ENCODE measurements around the gene NAB1.

The NAB1 gene

DNA sequence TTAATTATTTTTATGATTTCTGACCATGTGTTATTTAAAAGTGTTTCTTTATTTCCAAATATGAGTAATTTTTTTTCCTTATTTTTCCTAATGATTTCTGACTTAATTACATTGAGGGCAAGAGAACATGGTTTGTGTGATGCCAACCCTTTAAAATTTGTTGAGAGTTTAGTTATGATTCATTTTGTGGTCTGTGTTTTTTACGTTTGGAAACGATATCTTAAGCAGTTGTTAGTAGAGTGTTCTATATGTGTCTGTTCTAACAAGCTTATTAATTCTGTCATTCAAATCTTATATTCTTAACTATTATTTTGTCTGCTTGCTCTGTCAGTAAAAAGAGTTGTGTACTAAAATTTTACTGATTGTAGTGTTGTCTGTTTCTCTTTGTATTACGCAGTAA is 15.0 kb downstream of the NAB1 start:
- Histone ChIP-seq H2AFZ (ENCODE audit: low read depth, low read length) (no peak overlapping the region), H3K4me1 (ENCODE audit: control insufficient read depth, insufficient read depth, low read depth, low read length) (no peaks in the 10 kb centered on the region), H3K9me3 (ENCODE audit: control insufficient read depth, low read length) (no peaks in the 10 kb centered on the region), H2AK5ac (ENCODE audit: low read length, severe bottlenecking) (no peak overlapping the region), H2BK12ac (ENCODE audit: low read length in 2 of 2) (no peak overlapping the region), H3K14ac (ENCODE audit: low read length in 2 of 2) (no peak overlapping the region), H3K23ac (ENCODE audit: low read length in 2 of 2) (no peak overlapping the region), H3K4me3 (ENCODE audit: insufficient read depth in 1 of 2, low read depth in 1 of 2, low read length in 2 of 2) (no peak overlapping the region), H2BK15ac (ENCODE audit: low read depth, poor library complexity, severe bottlenecking) (no peak overlapping the region), H3K18ac (ENCODE audit: low read depth in 1 of 2, low read length in 2 of 2) (no peak overlapping the region), H3K36me3 (ENCODE audit: control insufficient read depth in 1 of 2, insufficient read depth in 2 of 2, low read depth in 1 of 2, low read length in 2 of 2) (peaks cover 3 to 22% of the 10 kb centered on the region in 2 experiments), H2BK5ac (ENCODE audit: low read depth, low read length, poor library complexity, severe bottlenecking) (peak overlapping the region; percentile 66), H4K91ac (ENCODE audit: low read length) (no peak overlapping the region), H2BK120ac (ENCODE audit: low read depth, low read length) (no peak overlapping the region), H3K27ac (ENCODE audit: low read length, poor library complexity, severe bottlenecking) (no peak overlapping the region), H3K27me3 (ENCODE audit: control insufficient read depth in 1 of 2, insufficient read depth in 1 of 2, low read length in 2 of 2) (no peaks in the 10 kb centered on the region), H3K9ac (ENCODE audit: low read length) (no peak overlapping the region), H3K4ac (ENCODE audit: low read depth in 1 of 2, low read length in 2 of 2) (no peak overlapping the region), H3K4me2 (ENCODE audit: low read length, poor library complexity, severe bottlenecking) (no peak overlapping the region), H3K79me1 (replicated peaks; ENCODE audit: low read length, poor library complexity, severe bottlenecking) (peaks cover 20% of the 10 kb centered on the region), H4K8ac (ENCODE audit: low read length) (no peak overlapping the region)
- DNase-seq, result no peak
- no CpG with 5 or more reads among the region's 3 CpGs for WGBS

DNA sequence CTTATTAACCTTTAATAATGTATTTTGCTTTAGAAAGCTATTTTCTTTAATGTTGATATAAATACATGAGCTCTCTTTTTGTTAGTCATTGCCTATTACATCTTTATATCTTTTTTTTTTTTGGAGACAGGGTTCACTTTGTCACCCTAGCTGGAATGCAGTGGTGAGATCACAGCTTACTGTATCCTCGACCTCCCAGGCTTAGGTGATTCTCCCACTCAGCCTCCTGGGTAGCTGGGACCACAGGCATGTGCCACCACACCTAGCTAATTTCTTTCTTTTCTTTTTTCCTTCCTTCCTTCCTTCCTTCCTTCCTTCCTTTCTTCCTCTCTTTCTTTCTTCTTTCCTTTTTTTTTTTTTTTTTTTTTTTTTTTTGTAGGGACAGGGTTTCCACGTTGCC is 15.4 kb downstream of the NAB1 start:
- Histone ChIP-seq H3K23ac (ENCODE audit: low read length in 2 of 2) (no peak overlapping the region), H3K4me2 (ENCODE audit: low read length, poor library complexity, severe bottlenecking) (no peak overlapping the region), H3K79me1 (replicated peaks; ENCODE audit: low read length, poor library complexity, severe bottlenecking) (peaks cover 22% of the 10 kb centered on the region), H3K36me3 (ENCODE audit: control insufficient read depth in 1 of 2, insufficient read depth in 2 of 2, low read depth in 1 of 2, low read length in 2 of 2) (peaks cover 3 to 22% of the 10 kb centered on the region in 2 experiments), H2BK12ac (ENCODE audit: low read length in 2 of 2) (no peak overlapping the region), H3K27ac (ENCODE audit: low read length, poor library complexity, severe bottlenecking) (no peak overlapping the region), H4K8ac (ENCODE audit: low read length) (no peak overlapping the region), H3K4ac (ENCODE audit: low read depth in 1 of 2, low read length in 2 of 2) (no peak overlapping the region), H2BK5ac (ENCODE audit: low read depth, low read length, poor library complexity, severe bottlenecking) (no peak overlapping the region), H4K91ac (ENCODE audit: low read length) (no peak overlapping the region), H3K4me3 (ENCODE audit: insufficient read depth in 1 of 2, low read depth in 1 of 2, low read length in 2 of 2) (no peak overlapping the region), H2AFZ (ENCODE audit: low read depth, low read length) (no peak overlapping the region), H3K27me3 (ENCODE audit: control insufficient read depth in 1 of 2, insufficient read depth in 1 of 2, low read length in 2 of 2) (no peaks in the 10 kb centered on the region), H2BK120ac (ENCODE audit: low read depth, low read length) (no peak overlapping the region), H3K14ac (ENCODE audit: low read length in 2 of 2) (no peak overlapping the region), H2AK5ac (ENCODE audit: low read length, severe bottlenecking) (no peak overlapping the region), H3K9ac (ENCODE audit: low read length) (no peak overlapping the region), H2BK15ac (ENCODE audit: low read depth, poor library complexity, severe bottlenecking) (no peak overlapping the region), H3K18ac (ENCODE audit: low read depth in 1 of 2, low read length in 2 of 2) (no peak overlapping the region), H3K4me1 (ENCODE audit: control insufficient read depth, insufficient read depth, low read depth, low read length) (no peaks in the 10 kb centered on the region), H3K9me3 (ENCODE audit: control insufficient read depth, low read length) (no peaks in the 10 kb centered on the region)
- DNase-seq, result no peak
- 83% methylated on average over 2 of the region's 2 CpGs for WGBS

GRCh38 chr2:190666895-190667294 is 18.0 kb downstream of the NAB1 start:
- H3K9me3 ChIP-seq (ENCODE audit: control insufficient read depth, low read length), result no peaks in the 10 kb centered on the region
- no peaks in the 10 kb centered on the region for H3K4me1 ChIP-seq (ENCODE audit: control insufficient read depth, insufficient read depth, low read depth, low read length)
- H3K18ac ChIP-seq (ENCODE audit: low read depth in 1 of 2, low read length in 2 of 2), result no peak overlapping the region
- H2AK5ac ChIP-seq (ENCODE audit: low read length, severe bottlenecking), result no peak overlapping the region
- peaks cover 13% of the 10 kb centered on the region for H3K79me1 ChIP-seq (replicated peaks; ENCODE audit: low read length, poor library complexity, severe bottlenecking)
- H4K8ac ChIP-seq (ENCODE audit: low read length), result no peak overlapping the region
- H2BK12ac ChIP-seq (ENCODE audit: low read length in 2 of 2), result no peak overlapping the region
- no peak for DNase-seq
- H3K9ac ChIP-seq (ENCODE audit: low read length), result peak overlapping the region; percentile 2
- no peak overlapping the region for H2BK5ac ChIP-seq (ENCODE audit: low read depth, low read length, poor library complexity, severe bottlenecking)
- H2BK120ac ChIP-seq (ENCODE audit: low read depth, low read length), result no peak overlapping the region
- H3K27ac ChIP-seq (ENCODE audit: low read length, poor library complexity, severe bottlenecking), result no peak overlapping the region
- no peak overlapping the region for H2BK15ac ChIP-seq (ENCODE audit: low read depth, poor library complexity, severe bottlenecking)
- no peak overlapping the region for H3K14ac ChIP-seq (ENCODE audit: low read length in 2 of 2)
- no peaks in the 10 kb centered on the region for H3K27me3 ChIP-seq (ENCODE audit: control insufficient read depth in 1 of 2, insufficient read depth in 1 of 2, low read length in 2 of 2)
- no peak overlapping the region for H2AFZ ChIP-seq (ENCODE audit: low read depth, low read length)
- no peak overlapping the region for H3K4ac ChIP-seq (ENCODE audit: low read depth in 1 of 2, low read length in 2 of 2)
- H3K23ac ChIP-seq (ENCODE audit: low read length in 2 of 2), result no peak overlapping the region
- no peak overlapping the region for H4K91ac ChIP-seq (ENCODE audit: low read length)
- H3K4me3 ChIP-seq (ENCODE audit: insufficient read depth in 1 of 2, low read depth in 1 of 2, low read length in 2 of 2), result no peak overlapping the region
- peaks cover 2 to 26% of the 10 kb centered on the region in 2 experiments for H3K36me3 ChIP-seq (ENCODE audit: control insufficient read depth in 1 of 2, insufficient read depth in 2 of 2, low read depth in 1 of 2, low read length in 2 of 2)
- 91% methylated on average over 1 of the region's 1 CpG for WGBS
- H3K4me2 ChIP-seq (ENCODE audit: low read length, poor library complexity, severe bottlenecking), result no peak overlapping the region

- Histone ChIP-seq H3K4me2 (ENCODE audit: low read length, poor library complexity, severe bottlenecking) (no peak overlapping the region), H2AFZ (ENCODE audit: low read depth, low read length) (no peak overlapping the region), H2BK12ac (ENCODE audit: low read length in 2 of 2) (no peak overlapping the region), H3K79me1 (replicated peaks; ENCODE audit: low read length, poor library complexity, severe bottlenecking) (peaks cover 11% of the 10 kb centered on the region), H3K4me1 (ENCODE audit: control insufficient read depth, insufficient read depth, low read depth, low read length) (no peaks in the 10 kb centered on the region), H3K36me3 (ENCODE audit: control insufficient read depth in 1 of 2, insufficient read depth in 2 of 2, low read depth in 1 of 2, low read length in 2 of 2) (peaks cover 2 to 40% of the 10 kb centered on the region in 2 experiments), H2BK5ac (ENCODE audit: low read depth, low read length, poor library complexity, severe bottlenecking) (no peak overlapping the region), H2BK120ac (ENCODE audit: low read depth, low read length) (no peak overlapping the region), H3K4ac (ENCODE audit: low read depth in 1 of 2, low read length in 2 of 2) (no peak overlapping the region), H2AK5ac (ENCODE audit: low read length, severe bottlenecking) (no peak overlapping the region), H3K4me3 (ENCODE audit: insufficient read depth in 1 of 2, low read depth in 1 of 2, low read length in 2 of 2) (no peak overlapping the region), H3K18ac (ENCODE audit: low read depth in 1 of 2, low read length in 2 of 2) (no peak overlapping the region), H3K27ac (ENCODE audit: low read length, poor library complexity, severe bottlenecking) (no peak overlapping the region), H2BK15ac (ENCODE audit: low read depth, poor library complexity, severe bottlenecking) (no peak overlapping the region), H4K91ac (ENCODE audit: low read length) (no peak overlapping the region), H3K27me3 (ENCODE audit: control insufficient read depth in 1 of 2, insufficient read depth in 1 of 2, low read length in 2 of 2) (no peaks in the 10 kb centered on the region), H3K14ac (ENCODE audit: low read length in 2 of 2) (no peak overlapping the region), H3K9ac (ENCODE audit: low read length) (no peak overlapping the region), H4K8ac (ENCODE audit: low read length) (no peak overlapping the region), H3K9me3 (ENCODE audit: control insufficient read depth, low read length) (no peaks in the 10 kb centered on the region), H3K23ac (ENCODE audit: low read length in 2 of 2) (no peak overlapping the region)
- no peak for DNase-seq
These were observed 20.0 kb downstream of the NAB1 start for GRCh38 chr2:190668892-190669291.

Measured in mesenchymal stem cell (in vitro differentiated cells and primary cell).